C4-2B (cell line): ENCODE measurements around the gene TMEM117.

ENCODE experiments used
- CTCF ChIP-seq: fragments of 450-650 bp; conservative IDR thresholded peaks from 2 replicates; pipeline ENCODE4 v1.5.1; 2017; ENCODE audit warnings: mild to moderate bottlenecking
- ZFX ChIP-seq: fragments of 450-650 bp; IDR thresholded peaks from 2 replicates; pipeline ENCODE4 v1.6.1; 2017

- TF ChIP-seq CTCF (no peak), ZFX (no peak)
These were observed 265.6 kb downstream of the TMEM117 start for GRCh38 chr12:44101475-44101874.
